Activated CD4-positive, alpha-beta T cell treated with anti-CD3 and anti-CD28 coated beads, Interleukin-2, amount 10 ng/mL, durations not matched to agents 7 days and 5 days (primary cell): ENCODE data around the gene MALSU1. TPM values are rescaled to one million over a fixed set of nuclear protein-coding genes. Genes with fewer than 3 reads are reported as not detected.

Experiments used
- CTCF ChIA-PET: fragments of 350-600 bp; sonication (Branson Sonifier 250); formaldehyde crosslinking; loops from one replicate; lab custom pipeline; 2021; ENCODE audit warnings: antibody characterized with exemption; lab: Charles Lee
- POLR2A ChIA-PET: fragments of 350-600 bp; sonication (Branson Sonifier 250); formaldehyde crosslinking; loops from one replicate; lab custom pipeline; 2021; ENCODE audit warnings: antibody characterized with exemption; lab: Charles Lee
- DNase-seq: peaks from one replicate; pipeline ENCODE4 v3.0.0-alpha.2; 2020
- H3K27ac Mint-ChIP-seq: one replicate; pipeline ENCODE4 v1.8.0; 2021; ENCODE audit warnings: mild to moderate bottlenecking, moderate library complexity, mixed read lengths
- H3K27me3 Mint-ChIP-seq: one replicate; pipeline ENCODE4 v1.8.0; 2021; ENCODE audit warnings: mixed read lengths
- H3K36me3 Mint-ChIP-seq: one replicate; pipeline ENCODE4 v1.8.0; 2021; ENCODE audit warnings: low read depth, mixed read lengths
- H3K4me1 Mint-ChIP-seq: one replicate; pipeline ENCODE4 v1.8.0; 2021; ENCODE audit warnings: mixed read lengths
- H3K4me3 Mint-ChIP-seq: one replicate; pipeline ENCODE4 v1.8.0; 2021; ENCODE audit warnings: mild to moderate bottlenecking, moderate library complexity, mixed read lengths
- H3K9me3 Mint-ChIP-seq: one replicate; pipeline ENCODE4 v1.8.0; 2021; ENCODE audit warnings: mixed read lengths
- total RNA-seq, 2 experiments: library from RNA; stranded (reverse); gene quantifications; one replicate each; pipeline ENCODE4 v1.2.3, GENCODE V29; 2021

Gene MALSU1
- total RNA-seq, 2 experiments from 2014 or later, result 41.1 to 47.3 TPM

DNA sequence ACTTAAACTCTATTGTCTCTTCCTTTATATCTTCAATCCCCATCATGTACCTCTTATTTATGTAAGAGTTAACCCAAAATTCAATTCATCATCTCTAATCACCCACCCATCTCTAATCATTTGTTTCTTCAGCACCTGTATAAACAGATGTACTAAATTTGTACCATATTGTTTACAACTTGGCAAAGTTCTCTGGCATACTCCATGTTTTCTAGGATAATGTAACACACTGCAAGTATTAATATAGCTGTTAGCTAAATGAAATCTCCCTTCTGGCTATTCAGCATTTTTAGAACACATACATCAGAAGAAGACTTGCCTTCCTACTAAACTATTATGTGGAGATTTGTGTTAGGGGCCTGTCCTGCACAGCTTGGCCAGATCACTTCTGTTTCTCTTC lies 33.1 kb downstream of the MALSU1 start:
- Mint-ChIP-seq H3K27me3 (peaks cover 10% of the 10 kb centered on the region), H3K4me1 (no peaks in the 10 kb centered on the region), H3K36me3 (no peaks in the 10 kb centered on the region), H3K27ac (no peak overlapping the region), H3K4me3 (no peak overlapping the region), H3K9me3 (no peaks in the 10 kb centered on the region)
- no peak for DNase-seq
- ChIA-PET POLR2A (no interaction called here), CTCF (no interaction called here)

DNA sequence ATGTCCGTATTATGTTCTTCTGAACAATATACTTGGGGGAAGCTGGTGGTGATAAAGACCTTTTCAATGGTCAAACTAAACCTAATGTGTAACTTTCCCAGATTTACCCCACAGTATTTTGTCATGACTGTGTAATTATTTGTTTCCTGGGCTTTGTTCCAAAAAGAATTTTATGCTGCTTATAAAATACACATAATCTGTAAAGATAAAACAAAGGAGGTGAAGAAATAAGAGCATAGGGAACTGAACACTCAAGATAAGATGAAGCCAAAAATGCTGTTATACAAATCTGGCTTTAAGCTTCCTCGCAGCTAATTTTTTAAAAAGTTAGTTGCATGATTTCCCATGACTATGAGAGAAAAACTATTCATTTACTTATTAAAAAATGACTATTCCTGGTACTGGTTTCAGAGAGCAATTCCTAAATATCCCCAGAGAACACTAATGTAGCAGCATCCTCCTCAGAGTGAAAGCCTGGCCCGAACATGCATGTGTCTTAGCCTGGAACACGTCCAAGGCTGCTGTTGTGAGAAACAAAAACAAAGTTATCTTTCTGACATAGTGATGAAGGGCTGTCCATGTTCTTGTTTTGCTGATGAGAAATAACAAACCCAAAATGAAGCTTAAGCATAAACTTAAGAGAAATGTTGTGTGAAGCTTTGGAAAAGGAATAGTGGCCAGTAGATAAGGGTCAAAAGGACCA lies 33.9 kb downstream of the MALSU1 start:
- no peak for DNase-seq
- Mint-ChIP-seq H3K9me3 (no peaks in the 10 kb centered on the region), H3K4me3 (no peak overlapping the region), H3K27me3 (peaks cover 14% of the 10 kb centered on the region), H3K4me1 (no peaks in the 10 kb centered on the region), H3K27ac (no peak overlapping the region), H3K36me3 (no peaks in the 10 kb centered on the region)
- POLR2A ChIA-PET, result no interaction called here
- CTCF ChIA-PET, result no interaction called here

DNA sequence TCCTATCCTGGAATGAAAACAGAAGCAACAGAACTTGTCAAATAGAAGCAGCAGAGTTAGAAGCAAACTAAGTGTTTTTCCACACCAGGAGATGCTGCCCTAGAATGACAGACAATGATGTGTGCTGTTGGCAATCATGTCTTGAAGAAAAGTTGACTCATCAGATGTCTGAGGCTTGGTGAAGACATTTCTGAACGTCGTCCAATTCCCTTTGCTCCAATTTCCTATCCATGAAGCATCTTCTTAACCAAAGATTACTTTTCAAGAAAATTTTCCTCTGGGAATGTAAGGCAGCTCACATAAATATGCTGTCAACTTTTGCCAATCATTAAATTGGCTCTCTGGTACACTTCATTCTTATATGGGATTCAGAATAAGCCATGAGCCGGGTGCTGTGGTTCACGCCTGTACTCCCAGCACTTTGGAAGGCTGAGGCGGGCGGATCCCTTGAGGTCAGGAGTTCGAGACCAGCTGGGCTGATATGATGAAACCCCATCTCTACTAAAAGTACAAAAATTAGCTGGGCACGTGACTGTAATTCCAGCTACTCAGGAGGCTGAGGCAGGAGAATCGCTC lies 34.6 kb downstream of the MALSU1 start:
- H3K4me3 Mint-ChIP-seq, result no peak overlapping the region
- ChIA-PET POLR2A (no interaction called here), CTCF (no interaction called here)
- peaks cover 15% of the 10 kb centered on the region for H3K27me3 Mint-ChIP-seq
- no peaks in the 10 kb centered on the region for H3K9me3 Mint-ChIP-seq
- H3K36me3 Mint-ChIP-seq, result no peaks in the 10 kb centered on the region
- no peaks in the 10 kb centered on the region for H3K4me1 Mint-ChIP-seq
- no peak for DNase-seq
- H3K27ac Mint-ChIP-seq, result no peak overlapping the region

DNA sequence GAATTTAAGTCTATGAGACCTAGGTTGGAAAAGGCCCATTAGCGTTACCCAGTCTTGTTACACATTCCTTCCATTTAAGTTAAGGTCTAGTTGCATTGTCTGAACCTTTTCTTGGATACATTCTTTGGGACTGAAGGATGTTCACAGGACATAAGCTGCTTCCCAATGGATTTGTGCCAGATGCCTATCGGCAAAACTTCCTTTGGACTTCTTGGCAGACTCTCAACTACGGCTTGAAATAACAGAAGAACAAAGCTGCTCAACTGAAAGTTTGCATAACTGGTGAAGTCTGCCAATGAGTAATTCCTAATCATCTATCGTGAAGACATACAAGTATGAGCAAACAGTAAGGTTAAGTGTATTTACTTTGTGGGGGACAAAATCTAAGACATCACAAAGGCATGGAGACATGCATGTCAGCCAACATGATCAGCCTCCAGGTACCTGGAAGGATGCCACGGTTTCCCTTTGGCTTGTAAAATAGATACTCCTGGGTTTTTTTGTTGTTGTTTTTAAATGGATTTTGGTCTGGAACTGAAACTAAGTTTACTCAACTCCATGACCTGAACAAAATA lies 35.4 kb downstream of the MALSU1 start:
- no peaks in the 10 kb centered on the region for H3K4me1 Mint-ChIP-seq
- POLR2A ChIA-PET, result no interaction called here
- no peak for DNase-seq
- H3K9me3 Mint-ChIP-seq, result no peaks in the 10 kb centered on the region
- no peak overlapping the region for H3K27ac Mint-ChIP-seq
- no peak overlapping the region for H3K4me3 Mint-ChIP-seq
- no peaks in the 10 kb centered on the region for H3K36me3 Mint-ChIP-seq
- CTCF ChIA-PET, result no interaction called here
- peaks cover 20% of the 10 kb centered on the region for H3K27me3 Mint-ChIP-seq

DNA sequence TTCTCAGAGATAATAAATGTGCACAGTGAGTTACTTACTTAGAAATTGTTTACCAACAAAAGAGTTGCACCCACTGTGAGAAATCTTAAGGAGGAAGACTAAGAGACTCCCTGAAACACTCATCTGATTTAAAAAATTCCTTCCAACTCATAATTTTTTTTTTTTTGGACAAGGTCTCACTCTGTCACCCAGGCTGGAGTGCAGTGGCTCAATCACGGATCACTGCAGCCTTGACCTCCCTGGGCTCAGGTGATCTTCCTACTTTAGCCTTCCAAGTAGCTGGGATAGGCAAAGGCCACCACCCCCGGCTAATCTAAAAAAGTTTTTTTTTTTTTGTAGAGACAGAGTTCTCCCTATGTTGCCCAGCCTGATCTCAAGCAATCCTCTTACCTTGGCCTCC lies 36.0 kb downstream of the MALSU1 start:
- Mint-ChIP-seq H3K27me3 (peaks cover 19% of the 10 kb centered on the region), H3K9me3 (no peaks in the 10 kb centered on the region), H3K4me1 (no peaks in the 10 kb centered on the region), H3K36me3 (no peaks in the 10 kb centered on the region), H3K27ac (no peak overlapping the region), H3K4me3 (no peak overlapping the region)
- DNase-seq, result no peak
- CTCF ChIA-PET, result interaction anchor here (1.8 kb wide), 1 partner anchor 11 kb away, joined by 4 read pairs; no protein-coding TSS in a partner anchor
- POLR2A ChIA-PET, result no interaction called here

DNA sequence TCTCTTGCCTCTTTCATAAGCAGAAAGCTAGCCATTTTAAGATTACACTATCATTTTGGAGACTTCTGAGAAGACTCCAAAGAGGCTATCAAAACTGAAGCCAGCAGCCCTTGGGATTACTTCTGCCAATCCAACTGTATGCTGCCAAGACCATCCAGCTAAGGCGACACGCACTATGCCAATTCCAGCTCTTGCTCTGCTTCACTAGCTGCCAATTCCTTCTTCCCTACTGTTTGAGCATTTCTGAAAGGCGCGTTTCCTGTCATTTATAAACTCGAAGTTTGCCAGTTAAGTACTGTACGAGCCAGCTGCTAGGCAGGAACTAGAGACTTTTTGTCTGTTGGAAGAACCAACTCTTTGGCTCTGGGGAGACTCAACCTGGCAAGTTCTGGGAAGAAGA lies 36.5 kb downstream of the MALSU1 start:
- Mint-ChIP-seq H3K9me3 (no peaks in the 10 kb centered on the region), H3K27ac (no peak overlapping the region), H3K27me3 (peaks cover 19% of the 10 kb centered on the region), H3K4me3 (no peak overlapping the region), H3K36me3 (no peaks in the 10 kb centered on the region), H3K4me1 (no peaks in the 10 kb centered on the region)
- DNase-seq, result no peak
- POLR2A ChIA-PET, result no interaction called here
- CTCF ChIA-PET, result interaction anchor here (1.8 kb wide), 1 partner anchor 10 kb away, joined by 4 read pairs; no protein-coding TSS in a partner anchor

DNA sequence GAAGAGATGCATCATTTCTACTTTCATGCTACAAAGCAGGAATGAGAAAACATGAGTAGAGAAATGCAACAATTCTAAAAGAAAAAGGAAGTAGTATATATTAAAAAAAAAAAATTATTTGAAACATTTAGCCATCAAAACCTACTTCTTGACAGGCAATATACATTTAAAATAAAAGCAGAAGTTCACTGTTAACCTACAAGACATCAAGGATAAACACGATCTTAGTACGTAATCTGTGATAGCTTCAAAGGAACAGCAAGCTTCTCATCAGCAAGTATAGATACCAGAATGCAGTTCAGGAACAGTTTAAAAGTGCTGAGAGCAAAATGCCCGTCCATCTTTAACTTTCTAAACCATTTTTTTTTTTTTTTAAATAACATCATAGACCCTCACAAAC lies 36.9 kb downstream of the MALSU1 start:
- no peaks in the 10 kb centered on the region for H3K4me1 Mint-ChIP-seq
- CTCF ChIA-PET, result interaction anchor here (1.8 kb wide), 1 partner anchor 10 kb away, joined by 4 read pairs; no protein-coding TSS in a partner anchor
- H3K27me3 Mint-ChIP-seq, result peaks cover 19% of the 10 kb centered on the region
- POLR2A ChIA-PET, result no interaction called here
- no peak overlapping the region for H3K4me3 Mint-ChIP-seq
- H3K27ac Mint-ChIP-seq, result no peak overlapping the region
- DNase-seq, result no peak
- H3K36me3 Mint-ChIP-seq, result no peaks in the 10 kb centered on the region
- H3K9me3 Mint-ChIP-seq, result no peaks in the 10 kb centered on the region

DNA sequence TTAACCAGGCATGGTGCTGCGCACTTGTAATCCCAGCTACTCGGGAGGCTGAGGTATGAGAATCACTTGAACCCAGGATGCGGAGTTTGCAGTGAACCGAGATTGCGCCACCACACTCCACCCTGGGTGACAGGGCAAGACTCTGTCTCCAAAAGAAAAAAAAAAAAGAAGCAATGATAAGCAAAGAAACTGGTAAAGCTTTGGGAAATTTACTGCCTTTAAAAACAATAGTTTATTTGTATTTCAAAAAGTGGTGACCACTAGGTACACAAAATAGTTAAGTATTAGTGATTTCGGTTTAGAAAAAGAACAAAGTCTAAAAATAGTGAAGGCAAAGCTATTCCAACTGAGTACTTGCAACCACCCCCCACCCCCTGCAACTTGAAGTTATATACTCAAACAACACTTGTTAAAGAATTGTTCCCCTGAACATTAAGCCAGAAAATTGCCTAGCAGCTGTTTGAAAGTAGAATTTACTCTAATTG lies 37.7 kb downstream of the MALSU1 start:
- Mint-ChIP-seq H3K27ac (no peak overlapping the region), H3K36me3 (no peaks in the 10 kb centered on the region), H3K4me1 (no peaks in the 10 kb centered on the region), H3K9me3 (no peaks in the 10 kb centered on the region), H3K4me3 (no peak overlapping the region), H3K27me3 (peaks cover 19% of the 10 kb centered on the region)
- POLR2A ChIA-PET, result no interaction called here
- no peak for DNase-seq
- CTCF ChIA-PET, result interaction anchor here (0.6 to 1.8 kb wide), 4 partner anchors 9 to 35 kb away, joined by 3 to 4 read pairs (median 4); no protein-coding TSS in a partner anchor

DNA sequence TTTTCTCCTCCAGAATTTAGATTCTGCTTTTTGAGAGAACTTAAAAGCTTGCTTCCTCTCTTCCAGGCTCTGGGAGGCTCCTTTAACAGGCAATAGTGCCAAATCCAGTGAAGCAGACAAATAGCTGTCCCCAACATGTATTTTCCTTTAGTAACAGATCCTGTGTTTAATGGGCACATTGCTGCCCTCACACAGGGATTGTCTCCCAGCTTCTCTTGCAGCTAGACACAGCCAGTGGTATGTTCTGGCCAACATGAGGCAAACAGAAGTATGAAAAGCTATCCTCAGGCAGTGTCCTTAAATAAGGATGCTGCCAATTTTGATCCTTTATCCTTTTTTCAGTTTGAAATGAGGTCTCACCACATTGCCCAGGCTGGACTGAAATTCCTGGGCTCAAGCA lies 38.2 kb downstream of the MALSU1 start:
- ChIA-PET CTCF (interaction anchor here (0.6 to 1.5 kb wide), 3 partner anchors 10 to 36 kb away, joined by 3 to 4 read pairs (median 3); no protein-coding TSS in a partner anchor), POLR2A (no interaction called here)
- Mint-ChIP-seq H3K4me3 (no peak overlapping the region), H3K9me3 (no peaks in the 10 kb centered on the region), H3K4me1 (no peaks in the 10 kb centered on the region), H3K36me3 (no peaks in the 10 kb centered on the region), H3K27ac (no peak overlapping the region), H3K27me3 (peaks cover 22% of the 10 kb centered on the region)
- no peak for DNase-seq

DNA sequence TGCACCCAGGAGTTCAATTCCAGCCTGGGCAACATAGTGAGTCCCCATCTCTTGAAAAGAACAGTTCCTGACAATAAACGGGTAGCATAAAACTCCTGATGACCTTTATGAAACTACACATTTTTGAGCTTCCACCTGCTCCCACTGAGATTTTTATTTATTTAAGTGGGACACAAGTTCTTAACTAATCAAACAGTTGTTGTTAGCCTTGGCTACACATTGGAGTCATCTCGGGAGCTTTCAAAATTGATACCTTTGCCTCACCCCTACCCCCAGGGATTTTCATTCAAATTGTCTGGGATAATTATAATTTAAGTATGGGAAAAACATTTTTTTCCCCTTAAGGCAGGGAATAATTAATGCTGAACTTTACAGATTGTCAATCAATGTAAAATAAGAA lies 39.3 kb downstream of the MALSU1 start:
- Mint-ChIP-seq H3K9me3 (no peaks in the 10 kb centered on the region), H3K4me3 (no peak overlapping the region), H3K27me3 (peaks cover 20% of the 10 kb centered on the region), H3K27ac (no peak overlapping the region), H3K36me3 (no peaks in the 10 kb centered on the region), H3K4me1 (no peaks in the 10 kb centered on the region)
- DNase-seq, result no peak
- CTCF ChIA-PET, result interaction anchor here (1.5 kb wide), 1 partner anchor 22 kb away, joined by 3 read pairs; no protein-coding TSS in a partner anchor
- POLR2A ChIA-PET, result no interaction called here

DNA sequence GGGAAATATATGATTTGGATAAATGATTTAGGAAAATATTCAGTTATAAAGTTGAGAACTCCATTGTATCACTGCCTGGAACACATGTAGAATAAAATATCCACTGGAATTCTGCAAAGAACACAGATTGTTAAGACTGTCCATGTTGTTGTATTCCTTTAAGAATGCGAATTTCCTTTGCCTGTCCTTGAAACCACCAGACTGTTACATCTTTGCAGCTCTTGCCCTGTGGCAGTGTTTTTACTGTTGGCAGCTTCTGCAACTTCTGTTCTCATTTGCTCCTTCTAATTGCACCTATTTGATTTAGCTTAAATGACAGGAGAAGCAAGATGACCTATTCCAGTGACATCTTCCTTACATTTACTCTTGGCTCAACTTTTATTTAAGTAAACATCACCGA lies 39.7 kb downstream of the MALSU1 start:
- H3K36me3 Mint-ChIP-seq, result no peaks in the 10 kb centered on the region
- peaks cover 21% of the 10 kb centered on the region for H3K27me3 Mint-ChIP-seq
- H3K9me3 Mint-ChIP-seq, result no peaks in the 10 kb centered on the region
- ChIA-PET CTCF (no interaction called here), POLR2A (no interaction called here)
- no peak overlapping the region for H3K4me3 Mint-ChIP-seq
- H3K4me1 Mint-ChIP-seq, result no peaks in the 10 kb centered on the region
- H3K27ac Mint-ChIP-seq, result no peak overlapping the region
- DNase-seq, result no peak

DNA sequence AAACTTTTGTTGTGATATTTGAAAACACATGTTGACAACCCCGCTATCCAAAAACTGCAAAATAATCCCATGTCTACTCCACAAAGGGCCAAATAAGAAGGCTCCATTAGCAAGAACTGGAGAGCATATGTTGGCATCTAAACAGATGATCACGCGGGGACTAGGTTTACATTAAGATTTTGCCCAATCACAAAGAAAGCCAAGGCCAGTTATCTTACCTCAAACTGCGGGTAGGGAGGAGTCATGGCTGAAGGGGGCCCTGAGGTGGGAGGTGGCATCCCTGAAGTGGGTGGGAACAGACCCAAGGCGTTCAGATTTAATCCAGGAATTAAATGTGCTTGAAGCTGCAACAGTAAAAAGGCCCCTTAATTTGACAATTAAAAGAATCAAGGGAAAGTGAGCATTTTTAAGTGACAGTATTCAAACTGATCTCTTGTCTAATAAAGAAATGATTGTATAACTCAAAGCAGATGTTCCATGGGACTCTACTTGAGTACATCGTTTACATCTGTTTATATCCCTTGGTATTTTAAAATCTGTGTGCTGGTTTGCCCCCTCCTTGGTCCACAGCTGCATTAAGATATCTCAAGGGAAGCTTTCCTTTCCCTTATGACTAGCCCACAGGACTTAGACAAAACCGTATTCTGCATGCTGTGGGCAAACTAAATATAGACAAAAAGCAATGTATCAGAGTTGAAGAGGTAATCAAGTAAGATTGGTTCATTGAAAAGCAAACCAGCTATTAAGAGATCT lies 42.9 kb downstream of the MALSU1 start:
- H3K4me1 Mint-ChIP-seq, result peaks cover 20% of the 10 kb centered on the region
- CTCF ChIA-PET, result no interaction called here
- POLR2A ChIA-PET, result no interaction called here
- no peak for DNase-seq
- H3K4me3 Mint-ChIP-seq, result no peak overlapping the region
- H3K27ac Mint-ChIP-seq, result no peak overlapping the region
- no peaks in the 10 kb centered on the region for H3K36me3 Mint-ChIP-seq
- H3K27me3 Mint-ChIP-seq, result peaks cover 22% of the 10 kb centered on the region
- no peaks in the 10 kb centered on the region for H3K9me3 Mint-ChIP-seq
